ENCODE results near the gene CCDC191.

CCDC191 gene

DNA sequence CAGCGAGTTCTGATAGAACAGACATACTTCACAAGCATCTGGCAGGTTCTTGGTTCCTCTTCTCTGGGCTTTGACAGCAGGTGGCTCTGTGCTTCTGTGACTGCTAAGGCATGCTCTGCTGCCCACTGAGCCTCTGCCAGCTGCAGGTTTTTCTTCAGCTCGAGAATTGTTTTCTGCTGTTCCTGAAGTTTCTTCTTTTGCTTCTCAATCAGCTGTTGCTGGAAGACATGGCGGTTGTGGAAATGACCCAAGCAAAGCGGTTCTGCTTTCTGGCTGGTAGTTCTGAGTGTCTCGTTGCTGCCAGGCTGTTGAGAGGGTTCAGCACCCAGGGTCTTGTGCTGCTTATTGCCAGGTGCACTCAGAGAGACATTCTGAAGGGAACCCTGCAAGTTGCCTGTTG is 50.8 kb downstream of the CCDC191 start:
- no peaks in the 10 kb centered on the region for H3K36me3 ChIP-seq (ENCODE audit: control insufficient read depth, insufficient read depth, low read length)
- no peaks in the 10 kb centered on the region for H3K27me3 ChIP-seq (replicated peaks; ENCODE audit: control insufficient read depth, insufficient read depth, low read length)
- no peak overlapping the region for H3K4me3 ChIP-seq (replicated peaks; ENCODE audit: low read depth, low read length)
- TF ChIP-seq, protein P1, sequence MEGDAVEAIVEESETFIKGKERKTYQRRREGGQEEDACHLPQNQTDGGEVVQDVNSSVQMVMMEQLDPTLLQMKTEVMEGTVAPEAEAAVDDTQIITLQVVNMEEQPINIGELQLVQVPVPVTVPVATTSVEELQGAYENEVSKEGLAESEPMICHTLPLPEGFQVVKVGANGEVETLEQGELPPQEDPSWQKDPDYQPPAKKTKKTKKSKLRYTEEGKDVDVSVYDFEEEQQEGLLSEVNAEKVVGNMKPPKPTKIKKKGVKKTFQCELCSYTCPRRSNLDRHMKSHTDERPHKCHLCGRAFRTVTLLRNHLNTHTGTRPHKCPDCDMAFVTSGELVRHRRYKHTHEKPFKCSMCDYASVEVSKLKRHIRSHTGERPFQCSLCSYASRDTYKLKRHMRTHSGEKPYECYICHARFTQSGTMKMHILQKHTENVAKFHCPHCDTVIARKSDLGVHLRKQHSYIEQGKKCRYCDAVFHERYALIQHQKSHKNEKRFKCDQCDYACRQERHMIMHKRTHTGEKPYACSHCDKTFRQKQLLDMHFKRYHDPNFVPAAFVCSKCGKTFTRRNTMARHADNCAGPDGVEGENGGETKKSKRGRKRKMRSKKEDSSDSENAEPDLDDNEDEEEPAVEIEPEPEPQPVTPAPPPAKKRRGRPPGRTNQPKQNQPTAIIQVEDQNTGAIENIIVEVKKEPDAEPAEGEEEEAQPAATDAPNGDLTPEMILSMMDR (IDR thresholded peaks at IDR 0.05; ENCODE audit: insufficient read depth, low read length, poor library complexity, severe bottlenecking): peak; percentile 41
- DNase-seq (ENCODE audit: extremely low read depth, insufficient read length): peak; percentile 33

DNA sequence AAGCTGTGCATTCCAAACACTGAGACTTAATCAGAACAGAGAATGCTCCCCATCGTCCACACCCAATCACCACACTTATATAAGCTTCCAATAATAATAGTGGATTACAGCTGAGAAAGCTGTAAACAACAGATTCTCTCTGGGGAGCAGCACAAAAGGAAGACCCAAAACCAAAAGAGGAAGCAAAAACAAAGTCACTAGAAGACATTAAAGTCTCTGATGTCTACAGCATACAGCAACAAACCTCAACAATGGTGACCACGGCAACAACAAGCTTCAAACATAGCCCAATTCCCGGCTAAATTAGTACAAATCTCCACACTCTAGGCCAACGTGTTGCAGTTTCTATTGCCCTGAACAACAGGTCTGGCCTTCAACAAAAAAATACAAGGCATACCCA is 70.8 kb downstream of the CCDC191 start:
- H3K4me3 ChIP-seq (replicated peaks; ENCODE audit: low read depth, low read length): no peak overlapping the region
- no peaks in the 10 kb centered on the region for H3K36me3 ChIP-seq (ENCODE audit: control insufficient read depth, insufficient read depth, low read length)
- H3K27me3 ChIP-seq (replicated peaks; ENCODE audit: control insufficient read depth, insufficient read depth, low read length): no peaks in the 10 kb centered on the region
- no peak for DNase-seq (ENCODE audit: extremely low read depth, insufficient read length)
- TF ChIP-seq, protein P1 (IDR thresholded peaks at IDR 0.05; ENCODE audit: insufficient read depth, low read length, poor library complexity, severe bottlenecking): no peak

DNA sequence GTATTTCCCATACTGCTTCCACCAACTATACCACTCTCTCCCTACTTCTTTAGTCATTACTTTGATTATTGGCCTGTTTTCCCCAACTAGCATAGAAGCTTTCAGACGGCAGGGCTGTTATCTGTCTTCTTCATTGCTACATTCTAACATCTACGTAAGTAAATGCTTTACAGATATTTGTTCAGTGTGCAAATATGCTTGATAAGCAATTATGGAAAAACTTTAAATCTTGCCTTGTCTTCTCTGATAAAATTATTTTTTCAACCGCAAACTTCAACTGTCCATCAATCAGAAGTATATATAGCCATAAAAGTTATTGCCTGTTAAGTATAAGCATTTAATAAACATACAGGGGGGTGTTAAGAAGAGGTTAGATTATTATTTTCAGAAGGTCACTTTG is 72.8 kb downstream of the CCDC191 start:
- no peak for DNase-seq (ENCODE audit: extremely low read depth, insufficient read length)
- Histone ChIP-seq H3K36me3 (ENCODE audit: control insufficient read depth, insufficient read depth, low read length) (no peaks in the 10 kb centered on the region), H3K4me3 (replicated peaks; ENCODE audit: low read depth, low read length) (no peak overlapping the region), H3K27me3 (replicated peaks; ENCODE audit: control insufficient read depth, insufficient read depth, low read length) (no peaks in the 10 kb centered on the region)
- TF ChIP-seq, protein P1 (IDR thresholded peaks at IDR 0.05; ENCODE audit: insufficient read depth, low read length, poor library complexity, severe bottlenecking): no peak

DNA sequence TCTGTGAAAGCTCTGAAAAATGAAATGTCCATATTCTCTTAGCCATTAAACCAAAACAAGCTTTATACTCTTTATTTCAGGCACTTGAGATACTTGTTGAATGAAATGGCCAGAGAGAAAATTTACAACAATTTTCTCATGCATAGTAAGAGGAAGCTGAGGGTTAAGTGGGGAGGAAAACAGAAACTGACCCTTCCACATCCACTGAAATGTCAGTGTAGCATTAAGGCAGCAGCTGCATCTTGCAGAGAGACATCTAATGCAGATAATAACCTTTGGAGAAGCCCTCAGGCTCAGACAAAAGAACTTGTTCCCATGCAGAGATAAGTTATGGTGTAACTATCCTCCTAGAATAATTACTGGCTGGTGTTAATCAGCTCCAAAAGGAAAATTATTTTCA is 74.5 kb downstream of the CCDC191 start:
- TF ChIP-seq, protein P1 (IDR thresholded peaks at IDR 0.05; ENCODE audit: insufficient read depth, low read length, poor library complexity, severe bottlenecking): no peak
- Histone ChIP-seq H3K27me3 (replicated peaks; ENCODE audit: control insufficient read depth, insufficient read depth, low read length) (no peaks in the 10 kb centered on the region), H3K36me3 (ENCODE audit: control insufficient read depth, insufficient read depth, low read length) (no peaks in the 10 kb centered on the region), H3K4me3 (replicated peaks; ENCODE audit: low read depth, low read length) (no peak overlapping the region)
- DNase-seq (ENCODE audit: extremely low read depth, insufficient read length): no peak

DNA sequence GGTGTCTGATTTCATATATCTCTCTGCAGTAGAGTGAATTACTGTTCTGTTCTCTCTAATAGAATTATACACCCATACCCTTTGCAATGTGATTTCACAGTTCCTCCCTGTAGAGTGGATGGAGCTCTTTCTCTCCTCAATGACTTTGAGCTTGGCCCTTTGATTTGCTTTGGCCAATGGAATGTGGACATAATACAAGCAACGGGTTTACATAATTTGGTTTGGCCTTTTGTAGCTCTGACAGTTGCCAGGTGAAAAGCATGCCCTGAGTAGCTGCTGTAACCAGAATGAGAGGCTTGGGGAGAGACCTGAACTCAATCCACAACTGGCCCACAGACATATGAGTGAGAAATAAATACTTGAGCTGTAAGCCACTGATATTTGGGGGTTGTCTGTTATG is 76.4 kb downstream of the CCDC191 start:
- no peak overlapping the region for H3K4me3 ChIP-seq (replicated peaks; ENCODE audit: low read depth, low read length)
- TF ChIP-seq, protein P1 (IDR thresholded peaks at IDR 0.05; ENCODE audit: insufficient read depth, low read length, poor library complexity, severe bottlenecking): no peak
- no peak for DNase-seq (ENCODE audit: extremely low read depth, insufficient read length)

DNA sequence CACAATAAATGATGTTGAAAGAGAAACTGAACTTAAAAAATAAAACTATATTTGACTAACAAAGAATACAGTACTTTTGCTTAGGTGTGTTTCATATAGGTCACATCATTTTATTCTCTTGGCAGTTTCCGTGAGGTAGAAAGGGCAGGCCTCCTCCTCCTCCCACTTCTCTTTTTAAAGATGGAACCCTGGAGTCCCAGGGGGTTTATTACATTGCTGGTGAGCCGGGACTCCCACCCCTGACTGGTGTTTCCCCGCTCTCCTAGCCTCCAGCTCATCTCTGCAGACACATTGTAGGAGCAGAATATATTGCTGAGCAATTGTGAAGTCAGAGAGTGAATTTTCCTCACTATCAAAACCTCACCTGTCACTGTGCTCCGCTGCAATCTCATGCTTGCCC is 78.5 kb downstream of the CCDC191 start:
- no peak for DNase-seq (ENCODE audit: extremely low read depth, insufficient read length)
- Histone ChIP-seq H3K36me3 (ENCODE audit: control insufficient read depth, insufficient read depth, low read length) (no peaks in the 10 kb centered on the region), H3K27me3 (replicated peaks; ENCODE audit: control insufficient read depth, insufficient read depth, low read length) (no peaks in the 10 kb centered on the region), H3K4me3 (replicated peaks; ENCODE audit: low read depth, low read length) (no peak overlapping the region)
- TF ChIP-seq, protein P1 (IDR thresholded peaks at IDR 0.05; ENCODE audit: insufficient read depth, low read length, poor library complexity, severe bottlenecking): no peak

More for the DNA sequence above, 76.4 kb downstream of the CCDC191 start:
- H3K36me3 ChIP-seq (ENCODE audit: control insufficient read depth, insufficient read depth, low read length): no peaks in the 10 kb centered on the region
- H3K27me3 ChIP-seq (replicated peaks; ENCODE audit: control insufficient read depth, insufficient read depth, low read length): no peaks in the 10 kb centered on the region
